GM18517 (cell line): Measurements from ENCODE around the gene KRT26.
"Not testable (repeated sequence)": the region's sequence is repeated elsewhere in the genome, so short reads cannot be mapped to it uniquely, and the experiment has no call there.

Source experiments
- ATAC-seq: cut with Tn5 transposase; IDR thresholded peaks from one replicate; pipeline ENCODE4 v1.9.1; 2021; ENCODE audit warnings: mild to moderate bottlenecking, moderate library complexity; ENCODE audit not compliant: unreplicated experiment

KRT26 gene

DNA sequence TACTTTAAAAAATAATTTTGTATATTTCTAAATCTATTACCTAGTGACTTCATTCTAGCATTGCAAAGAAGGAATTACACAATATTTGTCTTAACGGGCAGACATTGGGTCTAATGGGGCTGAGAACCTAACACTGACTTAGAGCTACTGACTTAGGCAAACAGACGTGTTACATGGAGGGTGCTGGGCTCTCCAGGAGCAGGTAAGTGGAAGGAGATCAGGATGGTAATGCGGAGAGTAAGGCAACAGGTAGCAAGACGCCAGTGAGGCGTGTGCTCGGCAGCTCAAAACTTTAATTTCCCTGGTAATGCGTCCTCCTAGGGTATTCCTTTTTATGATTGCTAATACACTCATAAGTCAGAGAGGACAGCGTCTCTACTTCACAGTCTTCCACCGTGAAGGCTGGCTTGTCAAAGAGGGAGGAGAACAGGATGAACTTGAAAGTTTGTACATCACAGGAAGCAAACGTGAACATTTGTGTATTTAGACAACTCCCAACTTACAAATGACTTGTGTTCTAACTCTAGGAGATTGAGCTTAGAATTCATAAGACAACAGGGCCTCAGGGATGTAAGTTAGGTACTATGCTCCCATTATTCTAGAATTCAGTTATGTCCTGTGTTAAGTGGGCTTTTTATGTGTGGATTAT, 23.1 kb upstream of the KRT26 start:
- ATAC-seq = no peak

DNA sequence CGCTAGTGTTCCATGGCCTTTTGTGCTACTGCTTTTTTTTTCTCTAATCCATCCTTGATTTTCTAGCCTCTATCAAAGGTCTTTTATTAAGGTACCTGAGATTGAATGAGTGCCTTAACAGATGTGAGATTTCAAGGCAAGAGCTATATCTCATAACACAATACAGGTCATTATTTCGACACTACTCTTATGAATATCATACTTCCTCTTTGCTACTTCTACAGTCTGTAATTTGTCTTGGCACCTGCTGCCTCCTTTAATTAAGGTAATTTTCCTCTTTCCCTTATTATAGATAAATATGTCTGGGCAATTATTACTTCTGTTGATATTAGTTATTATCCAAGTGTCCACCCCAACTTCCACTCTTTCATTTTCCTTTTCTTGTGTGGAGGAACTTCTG, 22.5 kb upstream of the KRT26 start:
- no peak for ATAC-seq

DNA sequence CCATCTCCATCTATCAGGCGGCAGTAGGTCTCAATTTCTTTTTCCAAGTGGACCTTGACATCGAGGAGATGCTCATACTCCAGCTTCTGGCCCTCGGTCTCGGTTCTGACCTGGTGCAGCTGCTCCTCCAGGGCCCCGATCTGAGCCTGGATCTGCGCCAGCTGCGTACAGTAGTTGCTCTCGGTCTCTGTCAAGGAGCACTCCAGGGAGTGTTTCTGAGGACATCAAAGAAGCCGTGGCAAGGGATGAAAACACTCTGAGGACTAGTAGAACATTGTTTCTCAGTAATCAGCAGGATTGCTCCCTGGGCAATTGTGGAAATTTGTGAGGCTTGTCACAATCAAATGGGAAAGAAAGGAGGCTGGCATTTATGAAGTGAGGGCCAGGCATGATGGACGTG, 21.8 kb upstream of the KRT26 start:
- ATAC-seq = no peak

DNA sequence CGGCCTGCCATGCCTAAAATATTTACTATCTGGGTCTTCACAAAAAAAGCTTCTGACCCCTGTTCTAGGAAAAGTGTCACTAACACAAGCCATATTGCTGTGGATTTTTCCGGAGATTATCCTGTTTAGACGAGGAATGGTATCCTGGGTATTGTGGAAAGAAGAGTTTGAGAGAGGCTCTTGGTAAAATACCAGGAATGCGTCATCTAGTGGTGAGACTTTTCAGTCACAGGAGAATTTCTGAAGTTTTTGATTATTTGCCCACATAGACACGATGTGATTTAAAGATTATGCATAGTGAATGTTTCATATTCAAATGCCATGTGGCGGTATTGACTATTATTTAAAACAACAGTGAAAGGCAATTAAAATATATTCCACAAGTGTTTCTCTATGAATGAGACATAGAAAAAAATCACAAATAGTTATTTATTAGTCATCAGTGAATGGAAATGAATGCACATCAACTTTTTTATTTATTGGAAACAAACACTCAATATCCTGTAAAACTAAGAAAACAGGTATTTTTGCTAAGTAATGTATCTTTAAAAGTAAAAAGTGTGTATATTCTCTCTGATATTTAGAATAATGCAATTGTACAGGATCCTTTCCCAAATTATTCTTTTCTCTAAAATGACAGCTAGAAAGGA, 19.9 kb upstream of the KRT26 start:
- ATAC-seq = no peak

DNA sequence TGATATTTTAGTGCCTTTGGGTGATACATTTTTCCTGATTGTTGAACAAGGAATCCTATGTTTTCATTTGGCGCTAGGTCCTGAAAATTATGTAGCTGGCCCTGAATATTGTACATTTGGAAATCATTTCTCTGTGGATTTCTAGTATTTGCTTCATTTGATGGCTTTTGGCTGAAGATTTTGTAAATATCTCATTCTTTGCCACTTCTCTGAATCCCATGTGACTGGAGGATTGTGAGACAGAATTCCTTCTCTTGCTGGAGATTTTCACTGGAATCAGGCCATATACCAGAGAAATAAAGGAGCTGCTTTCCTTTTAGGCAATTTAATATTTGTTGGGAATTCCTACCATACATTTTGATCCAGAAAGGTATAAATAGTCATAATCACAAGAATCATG, 19.1 kb upstream of the KRT26 start:
- no peak for ATAC-seq

DNA sequence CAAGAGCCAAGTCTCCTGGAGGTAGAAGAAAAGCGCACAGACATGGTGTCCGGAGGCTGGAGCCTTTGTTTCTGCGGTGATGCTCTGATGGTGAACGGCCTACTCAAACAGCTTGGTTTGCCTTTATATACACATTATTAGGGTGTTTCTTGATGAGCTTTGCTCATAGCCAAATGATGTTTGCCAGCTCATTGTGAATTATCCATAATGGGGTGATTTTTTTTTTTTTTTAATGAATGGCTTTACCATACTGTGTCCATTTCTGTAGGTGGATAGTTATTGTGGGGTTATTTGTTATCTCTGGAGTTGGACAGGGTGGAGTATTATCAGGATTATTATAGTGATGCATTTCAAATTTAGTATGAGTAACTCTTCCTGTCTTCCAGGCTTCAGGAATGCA, 10.4 kb upstream of the KRT26 start, which contains the start of gene KRT27:
KRT27 (minus strand) TSS at position 101 of the 400 bp plus-strand sequence; CDS start at position 44, 57 bp downstream.
- ATAC-seq = no peak

DNA sequence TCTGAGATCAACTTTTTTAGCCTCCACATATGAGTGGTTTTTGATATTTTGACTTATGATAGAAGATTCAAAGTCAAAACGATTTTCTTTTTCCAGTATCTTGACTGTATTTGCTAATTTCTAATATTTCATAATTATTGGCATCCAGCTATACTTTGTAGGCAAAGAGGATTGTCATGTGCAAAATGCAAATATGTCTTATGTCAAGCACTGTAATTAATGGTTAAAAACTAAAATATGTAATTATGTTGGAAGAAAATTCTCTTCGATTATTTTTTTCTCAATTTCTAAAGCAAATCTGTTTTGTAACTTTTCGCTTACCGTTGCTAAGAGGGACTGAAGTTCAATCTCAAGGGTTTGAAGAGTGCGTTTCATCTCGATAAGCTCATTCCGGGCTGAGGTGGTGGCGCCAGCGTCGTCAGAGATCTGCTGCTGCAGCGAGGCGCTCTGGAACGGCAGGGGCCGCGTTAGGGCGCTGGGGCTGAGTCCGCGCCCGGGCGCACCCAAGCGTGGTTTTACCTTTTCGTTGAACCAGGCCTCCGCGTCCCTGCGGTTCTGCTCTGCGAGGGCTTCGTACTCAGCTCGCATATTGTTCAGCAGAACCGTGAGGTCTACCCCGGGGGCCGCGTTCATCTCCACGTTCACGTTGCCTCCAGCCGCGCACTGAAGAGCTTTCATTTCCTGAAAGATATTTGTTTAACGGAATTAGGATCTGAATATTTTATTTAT, 7.3 kb upstream of the KRT26 start:
- no peak for ATAC-seq

DNA sequence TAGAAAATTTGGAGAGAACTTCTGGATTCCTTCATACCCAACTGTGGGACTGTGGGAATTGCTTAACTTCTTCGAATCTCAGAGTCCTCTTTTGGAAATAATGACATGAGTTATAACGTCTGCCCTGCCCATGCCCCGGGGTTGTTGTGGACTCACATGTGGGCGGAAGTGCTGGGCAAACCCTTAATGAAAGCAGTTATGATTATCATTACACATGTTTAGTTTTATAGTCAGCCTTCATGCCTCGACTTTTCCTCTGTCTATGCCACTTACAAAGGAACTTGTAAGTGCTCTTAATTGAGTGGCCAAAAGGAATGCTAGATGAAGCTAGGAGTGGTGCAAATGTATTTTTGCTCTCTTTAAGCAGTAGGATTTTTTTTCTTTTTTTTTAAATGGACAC, 6.5 kb upstream of the KRT26 start:
- ATAC-seq = no peak

DNA sequence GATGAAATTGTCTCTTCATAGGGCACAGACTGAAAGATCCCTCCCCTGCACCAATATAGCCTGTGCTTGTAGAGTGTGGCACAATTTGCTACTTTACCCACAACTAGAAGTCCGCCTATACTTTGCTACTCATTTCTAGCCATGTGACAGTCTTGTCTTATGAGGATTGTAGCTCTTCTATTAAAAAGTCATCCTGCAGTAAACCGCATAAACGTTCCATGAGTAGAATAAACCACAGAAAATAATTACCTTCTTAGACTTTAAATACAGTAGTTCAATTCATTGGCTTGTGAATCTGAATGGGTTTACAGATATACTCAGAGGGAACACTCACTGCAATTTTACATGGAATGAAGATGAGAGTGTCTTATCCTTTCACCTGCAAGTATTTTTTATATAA, 6.0 kb upstream of the KRT26 start:
- ATAC-seq = no peak

DNA sequence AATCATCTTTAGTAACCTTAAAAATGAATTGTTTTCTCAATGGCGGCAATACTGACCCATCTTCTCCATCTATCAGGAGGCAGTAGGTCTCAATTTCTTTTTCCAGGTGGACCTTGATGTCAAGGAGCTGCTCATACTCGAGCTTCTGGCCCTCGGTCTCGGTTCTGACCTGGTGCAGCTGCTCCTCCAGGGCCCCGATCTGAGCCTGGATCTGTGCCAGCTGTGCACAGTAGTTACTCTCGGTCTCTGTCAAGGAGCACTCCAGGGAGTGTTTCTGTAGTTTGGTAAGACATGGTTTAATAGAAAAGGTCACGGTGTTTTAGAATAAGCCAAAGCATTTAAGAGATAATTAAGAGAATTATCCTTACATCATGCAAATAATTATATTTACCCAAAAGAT, 5.5 kb upstream of the KRT26 start:
- ATAC-seq = no peak

DNA sequence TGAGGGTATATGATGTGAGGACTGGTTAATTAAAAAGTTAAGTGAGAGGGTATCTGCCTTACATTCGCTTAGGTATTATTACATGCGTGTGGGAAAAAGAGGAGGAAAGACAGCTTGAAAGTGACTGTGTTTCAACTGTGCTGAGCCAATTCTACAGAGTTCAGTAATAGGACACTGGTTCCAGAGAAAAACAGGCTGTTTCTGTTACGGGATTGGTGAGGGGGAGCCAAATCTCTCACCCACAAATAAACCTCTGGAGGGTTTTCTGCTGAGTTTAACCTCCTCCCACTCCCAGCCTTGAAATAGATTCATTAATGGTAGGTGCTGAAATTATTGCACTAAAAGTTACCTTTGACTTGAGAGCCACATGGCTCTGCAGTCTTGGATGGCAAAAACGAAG, 3.9 kb upstream of the KRT26 start:
- ATAC-seq = no peak

DNA sequence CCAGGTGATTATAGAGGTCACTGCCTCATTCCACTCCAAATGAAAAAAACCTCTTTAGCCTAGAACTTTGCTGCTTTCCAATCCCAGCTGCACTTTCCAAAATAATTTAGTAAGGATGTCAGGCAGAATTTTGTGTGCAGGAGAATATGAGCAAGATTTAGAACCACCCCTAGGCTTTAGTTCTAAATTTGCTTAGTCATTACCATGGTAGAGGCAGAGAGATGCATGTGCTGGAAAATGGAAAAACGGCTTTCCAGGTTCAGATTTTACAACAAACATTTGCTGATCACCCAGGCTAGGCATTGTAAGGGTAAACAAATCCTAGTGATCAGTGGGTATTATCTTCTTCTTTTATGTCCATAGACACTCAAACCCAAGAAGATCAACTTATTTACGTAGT, 6.3 kb downstream of the KRT26 start:
- no peak for ATAC-seq

DNA sequence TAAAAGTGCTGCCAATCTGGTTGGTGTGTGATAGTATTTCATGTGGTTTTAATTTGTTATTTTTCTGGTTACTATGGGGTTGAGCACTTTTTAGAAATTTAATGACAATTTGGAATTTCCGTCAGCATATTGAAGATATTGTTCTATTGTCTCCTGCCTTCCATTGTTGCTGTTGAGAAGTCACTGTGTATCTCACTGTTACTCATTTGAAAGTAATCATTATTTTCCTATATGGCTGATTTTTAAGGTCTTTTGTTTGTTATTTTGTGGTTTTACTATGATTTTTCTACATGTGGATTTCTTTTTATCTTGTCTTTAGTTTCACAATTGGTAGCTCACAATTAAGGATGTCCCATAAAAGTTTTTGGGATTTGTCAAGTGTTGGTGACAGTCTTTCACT, 8.2 kb downstream of the KRT26 start:
- no peak for ATAC-seq

DNA sequence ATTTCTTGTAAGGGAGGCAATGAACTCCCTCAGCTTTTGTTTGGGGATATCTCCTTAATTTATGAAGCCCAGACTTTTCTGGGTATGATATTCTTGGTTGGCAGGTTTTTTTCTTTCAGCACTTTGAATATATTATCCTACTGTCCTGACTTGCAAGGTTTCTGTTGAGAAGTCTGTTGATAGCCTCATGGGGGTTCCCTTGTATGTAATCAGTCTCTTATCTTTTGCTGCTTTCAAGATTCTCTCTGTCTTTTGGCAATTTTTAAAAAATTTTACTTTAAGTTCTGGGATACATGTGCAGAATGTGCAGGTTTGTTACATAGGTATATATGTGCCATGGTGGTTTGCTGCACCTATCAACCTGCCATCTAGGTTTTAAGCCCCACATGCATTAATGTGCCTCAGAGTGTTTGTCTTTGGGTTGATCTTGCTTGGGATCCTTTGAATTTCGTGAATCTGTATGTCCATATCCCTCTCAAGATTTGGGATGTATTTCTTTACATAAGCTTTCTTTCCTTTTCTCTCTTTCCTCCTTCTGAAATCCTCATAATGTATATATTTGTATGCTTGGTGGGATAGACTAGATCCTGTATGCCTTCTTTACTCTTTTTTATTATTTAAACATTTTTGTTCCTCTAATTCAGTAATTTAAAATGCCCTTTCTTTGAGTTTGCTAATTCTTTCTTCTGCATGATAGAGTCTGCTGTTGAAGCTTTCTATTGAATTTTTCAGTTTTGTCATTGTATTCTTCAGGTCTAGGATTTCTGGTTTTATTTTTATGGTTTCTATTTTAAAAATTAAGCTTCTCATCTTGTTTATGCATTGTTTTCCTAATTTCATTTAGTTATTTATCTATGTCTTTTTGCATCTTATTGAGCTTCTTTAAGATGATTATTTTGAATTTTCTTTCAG, 11.6 kb downstream of the KRT26 start:
- ATAC-seq = no peak

DNA sequence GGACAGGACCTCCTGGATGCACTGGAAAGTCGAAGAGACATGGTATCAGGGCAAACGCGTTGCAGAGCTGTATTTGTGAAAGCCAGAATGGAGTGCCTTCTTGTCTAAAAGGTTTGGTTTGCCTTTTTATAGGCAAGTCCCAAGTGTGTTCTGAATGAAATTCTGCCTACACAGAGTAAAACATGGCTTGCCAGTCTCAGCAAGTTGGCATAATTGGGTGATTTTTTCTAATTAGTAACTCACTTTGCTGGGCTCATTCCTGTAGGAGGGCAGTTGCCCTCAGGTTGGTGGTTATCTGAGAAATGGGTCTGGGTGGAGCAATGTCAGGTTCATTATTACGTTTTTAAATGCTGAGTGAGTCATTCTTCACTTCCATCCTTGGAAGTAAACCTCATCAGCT, 16.8 kb downstream of the KRT26 start, which contains the start of gene KRT25:
KRT25 (minus strand) TSS at position 101 of the 400 bp plus-strand sequence; CDS start at position 41, 60 bp downstream.
- no peak for ATAC-seq

DNA sequence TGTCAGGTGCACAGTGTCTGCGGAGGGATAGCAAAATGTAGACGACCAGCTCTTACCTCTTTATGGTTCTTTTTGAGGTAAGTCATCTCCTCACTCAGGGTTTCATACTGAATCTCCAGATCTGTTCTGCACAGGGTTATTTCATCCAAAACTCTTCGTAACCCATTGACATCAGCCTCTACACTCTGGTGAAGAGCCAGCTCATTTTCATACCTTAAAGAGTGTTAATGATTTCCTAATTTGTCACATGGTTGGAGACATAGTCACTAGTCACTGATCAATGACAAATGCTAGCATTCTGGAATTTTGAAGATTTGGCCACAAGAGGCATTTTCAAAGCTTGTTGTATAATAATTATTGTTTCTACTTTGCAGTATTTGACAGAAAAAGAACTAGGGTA, 18.2 kb downstream of the KRT26 start:
- no peak for ATAC-seq

DNA sequence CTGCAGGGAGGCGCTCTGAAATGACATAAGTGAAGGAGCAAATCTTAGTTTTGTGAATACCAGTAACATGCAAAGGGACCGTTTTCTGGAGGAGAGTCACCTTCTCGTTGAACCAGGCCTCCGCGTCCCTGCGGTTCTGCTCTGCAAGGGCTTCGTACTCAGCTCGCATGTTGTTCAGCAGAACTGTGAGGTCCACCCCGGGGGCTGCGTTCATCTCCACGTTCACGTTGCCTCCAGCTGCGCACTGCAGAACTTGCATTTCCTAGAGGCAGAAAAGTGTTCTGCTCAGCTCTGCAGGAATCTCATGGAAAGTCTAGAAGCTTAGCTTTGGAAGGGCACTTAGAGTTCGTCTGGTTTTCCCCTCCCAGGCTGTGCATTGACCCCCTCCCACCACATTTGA, 20.9 kb downstream of the KRT26 start:
- ATAC-seq = no peak

DNA sequence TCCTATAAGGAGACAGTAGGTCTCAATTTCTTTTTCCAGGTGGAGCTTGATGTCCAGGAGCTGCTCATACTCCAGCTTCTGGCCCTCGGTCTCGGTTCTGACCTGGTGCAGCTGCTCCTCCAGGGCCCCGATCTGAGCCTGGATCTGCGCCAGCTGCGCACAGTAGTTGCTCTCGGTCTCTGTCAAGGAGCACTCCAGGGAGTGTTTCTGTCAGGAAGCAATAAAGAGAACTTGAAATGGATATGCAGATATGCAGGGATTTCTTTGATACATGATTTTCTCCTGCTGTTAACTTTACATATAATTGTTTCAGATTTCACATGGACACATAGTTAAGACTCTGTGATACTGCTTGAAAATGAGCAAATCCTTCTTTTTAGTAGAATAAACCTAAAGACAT, 21.6 kb downstream of the KRT26 start:
- no peak for ATAC-seq

DNA sequence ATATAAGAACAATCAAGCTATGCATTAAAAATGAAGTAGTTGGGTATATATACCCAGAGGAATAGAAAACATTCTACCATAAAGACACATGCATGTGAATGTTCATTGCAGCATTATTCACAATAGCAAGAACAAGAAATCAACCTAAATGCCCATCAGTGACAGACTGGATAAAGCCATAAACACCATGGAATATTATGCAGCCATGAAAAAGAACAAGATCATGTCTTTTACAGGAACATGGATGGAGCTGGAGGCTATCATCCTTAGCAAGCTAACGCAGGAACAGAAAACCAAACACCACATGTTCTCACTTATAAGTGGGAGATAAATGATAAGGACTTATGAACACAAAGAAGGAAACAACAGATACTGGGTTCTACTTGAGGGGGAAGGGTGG, 23.3 kb downstream of the KRT26 start:
- ATAC-seq = not testable (repeated sequence)

DNA sequence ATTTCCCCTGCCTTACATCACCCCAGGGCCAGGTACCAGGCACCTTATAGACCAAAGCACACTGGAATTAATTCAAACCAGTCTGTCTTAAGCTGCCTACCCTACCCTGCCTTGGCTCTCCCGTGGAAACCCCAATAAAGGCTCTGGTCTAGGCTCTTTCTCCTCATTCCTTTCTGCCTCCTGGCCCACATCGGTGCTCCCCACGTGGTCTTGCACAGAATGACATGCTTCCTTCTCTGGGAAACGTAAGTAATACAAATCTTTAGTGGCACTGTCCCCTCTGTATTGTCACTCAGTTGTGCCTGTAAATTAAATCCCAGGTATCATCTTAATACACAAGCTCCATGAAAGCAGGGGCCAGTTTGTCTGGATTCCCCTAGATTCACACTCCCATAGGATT, 33.4 kb downstream of the KRT26 start:
- ATAC-seq = no peak

DNA sequence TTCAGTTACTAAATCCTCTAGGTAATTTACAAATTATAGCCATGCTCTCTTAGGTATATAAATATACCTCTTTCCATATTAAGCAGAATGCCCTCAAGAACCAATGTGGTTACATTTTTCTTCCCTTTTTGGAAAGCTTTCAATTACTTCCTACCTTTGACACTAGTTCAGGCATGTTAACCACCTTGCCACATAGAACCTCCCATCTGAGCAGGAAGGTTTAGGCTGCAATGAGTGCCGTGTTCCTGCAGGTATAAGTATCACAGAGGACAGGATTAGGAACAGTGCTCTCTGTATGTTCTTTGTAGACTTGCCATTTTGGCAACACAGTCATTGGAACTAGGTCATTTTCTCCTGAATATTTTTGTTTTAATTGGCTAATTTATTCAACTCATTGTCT, 37.0 kb downstream of the KRT26 start:
- no peak for ATAC-seq
